ENCODE measurements around the gene ZNF76.

Gene ZNF76

GRCh38 chr6:35291491-35291890 is 32.0 kb downstream of the ZNF76 start:
- no peak overlapping the region for H2BK120ac ChIP-seq (ENCODE audit: insufficient read depth, low read length, poor library complexity)
- H3K4me2 ChIP-seq (ENCODE audit: low read length) = no peak overlapping the region
- H3K27me3 ChIP-seq (ENCODE audit: insufficient read depth, low read length) = no peaks in the 10 kb centered on the region
- H4K12ac ChIP-seq (ENCODE audit: low read depth, low read length) = no peak overlapping the region
- H3K27ac ChIP-seq (ENCODE audit: low read depth, low read length) = no peak overlapping the region
- WGBS (ENCODE audit: extremely low coverage, insufficient coverage, insufficient read length) = no CpG with 5 or more reads among the region's 13 CpGs
- H3K79me2 ChIP-seq (ENCODE audit: control insufficient read depth, insufficient read depth, low read length, poor library complexity) = no peaks in the 10 kb centered on the region
- H3K9ac ChIP-seq (ENCODE audit: low read length) = no peak overlapping the region
- H2AK5ac ChIP-seq (ENCODE audit: low read length) = no peak overlapping the region
- no peak for DNase-seq
- no peak overlapping the region for H4K8ac ChIP-seq (ENCODE audit: low read depth, low read length)
- H2AFZ ChIP-seq (ENCODE audit: insufficient read depth, low read length, poor library complexity) = no peak overlapping the region
- peaks cover 2% of the 10 kb centered on the region for H3K9me3 ChIP-seq (ENCODE audit: insufficient read depth, low read depth, low read length)
- H3K4ac ChIP-seq (ENCODE audit: low read depth, low read length) = no peak overlapping the region
- peaks cover 43 to 46% of the 10 kb centered on the region in 2 experiments for H3K36me3 ChIP-seq (ENCODE audit: control insufficient read depth in 1 of 2, insufficient read depth in 2 of 2, low read length in 2 of 2)
- H3K4me1 ChIP-seq (ENCODE audit: control insufficient read depth in 1 of 2, insufficient read depth in 2 of 2, low read length in 2 of 2) = no peaks in the 10 kb centered on the region
- no peak overlapping the region for H2BK12ac ChIP-seq (ENCODE audit: low read length)
- H2BK5ac ChIP-seq (ENCODE audit: low read depth, low read length, poor library complexity) = no peak overlapping the region
- H3K4me3 ChIP-seq (ENCODE audit: low read depth, low read length) = peak overlapping the region; percentile 8
- no peak overlapping the region for H4K91ac ChIP-seq (ENCODE audit: low read depth, low read length)
- H3K14ac ChIP-seq (ENCODE audit: low read length) = no peak overlapping the region
- no peak overlapping the region for H3K18ac ChIP-seq (ENCODE audit: low read length)
- no peaks in the 10 kb centered on the region for H3K79me1 ChIP-seq (ENCODE audit: low read length)
- no peak overlapping the region for H3K23ac ChIP-seq (ENCODE audit: low read length)

- Histone ChIP-seq H3K79me1 (ENCODE audit: low read length) (no peaks in the 10 kb centered on the region), H3K14ac (ENCODE audit: low read length) (no peak overlapping the region), H3K27ac (ENCODE audit: low read depth, low read length) (no peak overlapping the region), H2BK5ac (ENCODE audit: low read depth, low read length, poor library complexity) (no peak overlapping the region), H4K8ac (ENCODE audit: low read depth, low read length) (no peak overlapping the region), H2AFZ (ENCODE audit: insufficient read depth, low read length, poor library complexity) (no peak overlapping the region), H2BK12ac (ENCODE audit: low read length) (no peak overlapping the region), H3K4ac (ENCODE audit: low read depth, low read length) (no peak overlapping the region), H3K36me3 (ENCODE audit: control insufficient read depth in 1 of 2, insufficient read depth in 2 of 2, low read length in 2 of 2) (peaks cover 42 to 43% of the 10 kb centered on the region in 2 experiments), H3K4me3 (ENCODE audit: low read depth, low read length) (peak overlapping the region; percentile 37), H3K4me2 (ENCODE audit: low read length) (no peak overlapping the region), H3K79me2 (ENCODE audit: control insufficient read depth, insufficient read depth, low read length, poor library complexity) (no peaks in the 10 kb centered on the region), H3K27me3 (ENCODE audit: insufficient read depth, low read length) (no peaks in the 10 kb centered on the region), H4K12ac (ENCODE audit: low read depth, low read length) (no peak overlapping the region), H2AK5ac (ENCODE audit: low read length) (no peak overlapping the region), H3K4me1 (ENCODE audit: control insufficient read depth in 1 of 2, insufficient read depth in 2 of 2, low read length in 2 of 2) (no peaks in the 10 kb centered on the region), H3K9ac (ENCODE audit: low read length) (no peak overlapping the region), H3K9me3 (ENCODE audit: insufficient read depth, low read depth, low read length) (peaks cover 2% of the 10 kb centered on the region), H3K23ac (ENCODE audit: low read length) (no peak overlapping the region), H3K18ac (ENCODE audit: low read length) (no peak overlapping the region), H4K91ac (ENCODE audit: low read depth, low read length) (no peak overlapping the region), H2BK120ac (ENCODE audit: insufficient read depth, low read length, poor library complexity) (no peak overlapping the region)
- no peak for DNase-seq
- WGBS (ENCODE audit: extremely low coverage, insufficient coverage, insufficient read length) = no CpG with 5 or more reads among the region's 15 CpGs
These were observed 33.0 kb downstream of the ZNF76 start for GRCh38 chr6:35292494-35292893.

GRCh38 chr6:35293681-35294080 is 34.1 kb downstream of the ZNF76 start:
- Histone ChIP-seq H3K4me1 (ENCODE audit: control insufficient read depth in 1 of 2, insufficient read depth in 2 of 2, low read length in 2 of 2) (peaks cover 7 to 8% of the 10 kb centered on the region in 2 experiments), H2BK5ac (ENCODE audit: low read depth, low read length, poor library complexity) (no peak overlapping the region), H3K9ac (ENCODE audit: low read length) (no peak overlapping the region), H3K4me2 (ENCODE audit: low read length) (no peak overlapping the region), H3K79me1 (ENCODE audit: low read length) (peaks cover 4% of the 10 kb centered on the region), H3K4ac (ENCODE audit: low read depth, low read length) (no peak overlapping the region), H4K12ac (ENCODE audit: low read depth, low read length) (no peak overlapping the region), H4K91ac (ENCODE audit: low read depth, low read length) (no peak overlapping the region), H3K27ac (ENCODE audit: low read depth, low read length) (no peak overlapping the region), H3K27me3 (ENCODE audit: insufficient read depth, low read length) (no peaks in the 10 kb centered on the region), H3K4me3 (ENCODE audit: low read depth, low read length) (no peak overlapping the region), H3K14ac (ENCODE audit: low read length) (no peak overlapping the region), H2BK120ac (ENCODE audit: insufficient read depth, low read length, poor library complexity) (no peak overlapping the region), H3K36me3 (ENCODE audit: control insufficient read depth in 1 of 2, insufficient read depth in 2 of 2, low read length in 2 of 2) (peaks cover 33 to 35% of the 10 kb centered on the region in 2 experiments), H2BK12ac (ENCODE audit: low read length) (no peak overlapping the region), H3K9me3 (ENCODE audit: insufficient read depth, low read depth, low read length) (peaks cover 2% of the 10 kb centered on the region), H2AFZ (ENCODE audit: insufficient read depth, low read length, poor library complexity) (no peak overlapping the region), H3K79me2 (ENCODE audit: control insufficient read depth, insufficient read depth, low read length, poor library complexity) (peaks cover 3% of the 10 kb centered on the region), H2AK5ac (ENCODE audit: low read length) (no peak overlapping the region), H3K23ac (ENCODE audit: low read length) (no peak overlapping the region), H3K18ac (ENCODE audit: low read length) (no peak overlapping the region), H4K8ac (ENCODE audit: low read depth, low read length) (no peak overlapping the region)
- no peak for DNase-seq
- no CpG with 5 or more reads among the region's 9 CpGs for WGBS (ENCODE audit: extremely low coverage, insufficient coverage, insufficient read length)

- peaks cover 33 to 35% of the 10 kb centered on the region in 2 experiments for H3K36me3 ChIP-seq (ENCODE audit: control insufficient read depth in 1 of 2, insufficient read depth in 2 of 2, low read length in 2 of 2)
- H3K4me1 ChIP-seq (ENCODE audit: control insufficient read depth in 1 of 2, insufficient read depth in 2 of 2, low read length in 2 of 2) = peaks cover 7 to 8% of the 10 kb centered on the region in 2 experiments
- H3K27ac ChIP-seq (ENCODE audit: low read depth, low read length) = no peak overlapping the region
- no peak overlapping the region for H4K12ac ChIP-seq (ENCODE audit: low read depth, low read length)
- H4K91ac ChIP-seq (ENCODE audit: low read depth, low read length) = no peak overlapping the region
- no peak overlapping the region for H3K9ac ChIP-seq (ENCODE audit: low read length)
- H2BK120ac ChIP-seq (ENCODE audit: insufficient read depth, low read length, poor library complexity) = no peak overlapping the region
- no peak overlapping the region for H3K4ac ChIP-seq (ENCODE audit: low read depth, low read length)
- no peak overlapping the region for H2AFZ ChIP-seq (ENCODE audit: insufficient read depth, low read length, poor library complexity)
- peaks cover 2% of the 10 kb centered on the region for H3K9me3 ChIP-seq (ENCODE audit: insufficient read depth, low read depth, low read length)
- no peaks in the 10 kb centered on the region for H3K27me3 ChIP-seq (ENCODE audit: insufficient read depth, low read length)
- no peak overlapping the region for H3K4me2 ChIP-seq (ENCODE audit: low read length)
- H3K14ac ChIP-seq (ENCODE audit: low read length) = no peak overlapping the region
- no peak overlapping the region for H3K23ac ChIP-seq (ENCODE audit: low read length)
- peaks cover 3% of the 10 kb centered on the region for H3K79me2 ChIP-seq (ENCODE audit: control insufficient read depth, insufficient read depth, low read length, poor library complexity)
- H3K18ac ChIP-seq (ENCODE audit: low read length) = no peak overlapping the region
- no peak overlapping the region for H2BK12ac ChIP-seq (ENCODE audit: low read length)
- no peak overlapping the region for H4K8ac ChIP-seq (ENCODE audit: low read depth, low read length)
- H2BK5ac ChIP-seq (ENCODE audit: low read depth, low read length, poor library complexity) = no peak overlapping the region
- peaks cover 4% of the 10 kb centered on the region for H3K79me1 ChIP-seq (ENCODE audit: low read length)
- no CpG with 5 or more reads among the region's 10 CpGs for WGBS (ENCODE audit: extremely low coverage, insufficient coverage, insufficient read length)
- peak in 1 of 2 donors; percentile 67 for DNase-seq
- no peak overlapping the region for H2AK5ac ChIP-seq (ENCODE audit: low read length)
- no peak overlapping the region for H3K4me3 ChIP-seq (ENCODE audit: low read depth, low read length)
These were observed 34.9 kb downstream of the ZNF76 start for GRCh38 chr6:35294308-35294945.
